Measurements from ENCODE around the gene FBP1.

The FBP1 gene

DNA sequence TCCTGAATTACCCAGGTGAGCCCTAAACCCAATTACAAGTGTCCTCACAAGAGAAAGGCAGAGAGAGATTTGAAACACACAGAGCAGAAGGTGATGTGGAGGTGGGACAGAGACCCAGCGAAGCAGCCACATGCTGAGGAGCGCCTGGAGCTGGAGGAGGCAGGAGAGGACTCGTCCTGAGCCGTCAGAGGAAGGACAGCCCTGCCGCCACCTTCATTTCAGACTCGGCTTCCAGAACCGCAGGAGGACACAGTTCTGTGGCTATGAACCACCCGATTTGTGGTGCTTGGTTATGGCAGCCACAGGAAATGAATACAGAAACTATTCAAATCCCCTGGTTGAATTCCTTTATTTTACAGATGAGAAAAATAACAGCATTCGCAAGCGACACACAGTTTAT, 16.4 kb upstream of the FBP1 start:
- DNase-seq, result peak; percentile 10

- no peak for DNase-seq
Observed at GRCh38 chr9:94654165-94654894, 15.0 kb upstream of the FBP1 start.

DNA sequence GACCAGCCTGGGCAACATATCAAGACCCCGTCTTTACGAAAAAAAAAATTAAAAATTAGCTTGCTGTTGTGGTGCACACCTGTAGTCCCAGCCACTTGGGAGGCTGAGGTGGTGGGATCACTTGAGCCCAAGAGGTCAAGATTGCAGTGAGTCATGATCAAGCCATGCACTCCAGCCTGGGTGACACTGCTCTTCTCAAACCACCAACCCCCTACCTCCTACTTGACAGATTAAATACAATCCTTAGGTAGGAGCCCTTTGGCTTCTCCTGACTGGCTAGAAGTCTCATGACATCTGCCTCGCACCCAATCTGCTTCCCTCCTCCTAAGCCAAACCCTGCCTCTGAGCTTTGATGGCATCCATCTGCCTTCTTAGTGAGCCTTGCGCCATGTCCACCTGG, 11.6 kb upstream of the FBP1 start:
- DNase-seq, result no peak

GRCh38 chr9:94649100-94649819, 9.9 kb upstream of the FBP1 start:
- DNase-seq, result no peak

- no peak for DNase-seq
Observed at GRCh38 chr9:94648185-94648584, 8.9 kb upstream of the FBP1 start.

DNA sequence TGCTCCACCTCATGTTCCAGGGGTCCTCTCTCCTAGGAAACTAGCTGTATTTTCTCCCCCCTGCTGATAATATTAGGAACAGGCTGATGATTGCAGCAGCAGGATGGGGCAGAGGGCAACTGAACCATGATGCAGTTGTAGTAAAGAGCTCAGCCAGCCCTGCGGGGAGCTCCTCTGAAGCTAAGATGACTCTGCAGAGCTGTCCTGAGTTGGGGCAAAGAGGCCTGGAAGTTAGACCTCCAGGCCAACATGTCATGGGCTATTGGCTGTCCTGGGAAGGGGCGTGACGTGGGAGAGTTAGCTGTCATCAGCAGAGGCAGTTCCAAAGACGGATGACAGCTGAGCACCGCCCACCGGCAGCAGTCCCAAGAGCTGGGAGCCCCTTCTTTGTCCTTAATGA, 6.6 kb upstream of the FBP1 start:
- no peak for DNase-seq

DNA sequence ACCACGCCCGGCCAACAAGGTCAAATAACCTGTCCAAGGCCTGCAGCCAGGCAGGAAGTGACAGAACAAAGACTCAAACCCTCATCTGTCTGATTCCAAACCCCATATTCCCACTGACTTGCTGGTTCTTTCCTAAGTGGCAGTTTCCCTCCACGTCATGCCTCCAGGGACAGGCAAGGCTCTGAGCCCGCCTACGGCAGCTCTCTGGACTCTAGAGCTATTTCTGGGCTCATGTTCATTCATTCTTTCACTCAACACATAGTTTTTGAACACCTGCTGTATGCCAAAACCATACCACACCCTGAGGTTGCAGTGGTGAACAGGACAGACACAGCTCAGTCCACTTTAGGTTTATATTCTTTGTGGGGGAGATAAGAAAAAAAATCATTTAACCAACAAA, 5.2 kb upstream of the FBP1 start:
- no peak for DNase-seq

DNA sequence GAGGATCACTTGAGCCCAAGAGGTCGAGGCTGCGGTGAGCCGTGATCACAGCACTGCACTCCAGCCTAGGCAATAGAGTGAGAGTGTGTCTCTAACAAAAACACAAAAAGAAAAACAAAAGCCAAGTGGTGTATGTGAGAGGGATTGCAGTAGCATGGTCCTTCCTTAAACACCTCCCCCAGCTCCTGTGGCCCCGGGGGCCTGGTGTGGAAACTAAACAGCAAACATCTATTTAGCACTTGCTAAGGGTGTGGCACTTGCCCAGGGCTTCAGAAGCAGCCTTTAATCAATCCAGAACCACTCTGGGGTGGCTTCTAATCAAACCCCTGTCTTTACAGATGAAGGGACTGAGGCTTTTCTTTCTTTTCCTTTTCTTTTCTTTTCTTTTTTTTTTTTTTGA, 4.4 kb upstream of the FBP1 start:
- no peak for DNase-seq

DNA sequence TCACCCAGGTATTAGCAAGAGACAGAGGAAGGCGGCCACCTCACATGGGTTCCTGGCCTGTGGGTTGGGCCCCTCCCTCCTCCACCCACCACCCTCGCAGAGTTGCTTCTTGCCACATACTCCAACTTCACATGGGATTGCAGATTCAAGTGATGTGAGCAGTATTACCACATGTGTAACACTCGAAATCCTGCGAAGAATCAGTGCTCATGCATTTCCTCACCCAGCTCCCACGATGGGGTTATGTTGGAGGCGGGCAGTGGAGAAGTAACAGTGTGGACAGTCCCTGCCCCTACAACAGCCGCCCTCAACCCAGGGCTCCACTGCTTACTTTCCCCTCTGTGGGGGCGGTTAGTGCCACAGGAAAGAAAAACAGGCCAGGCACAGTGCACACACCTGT, 3.9 kb upstream of the FBP1 start:
- DNase-seq, result no peak

DNA sequence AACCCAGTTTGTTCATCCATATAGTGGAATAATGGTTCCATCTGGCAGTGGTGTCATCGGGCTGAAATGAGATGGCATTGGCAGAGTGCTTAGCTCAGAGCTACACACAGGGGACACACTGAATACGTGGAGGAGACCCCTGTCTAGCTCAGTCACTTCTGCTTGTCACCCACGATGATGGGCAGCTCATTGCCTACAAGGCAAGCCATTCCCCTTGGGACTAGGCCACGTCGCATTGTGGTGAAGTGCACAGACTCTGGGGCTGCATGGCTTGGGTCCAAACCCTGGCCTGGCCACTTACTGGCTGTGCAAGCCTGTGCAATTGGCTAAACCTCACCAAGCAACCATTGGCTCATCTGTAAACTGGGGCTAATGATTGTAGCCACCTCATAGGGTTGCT, 3.2 kb upstream of the FBP1 start:
- DNase-seq, result no peak

GRCh38 chr9:94639999-94640376, 670 bp upstream of the FBP1 start:
- no peak for DNase-seq

DNA sequence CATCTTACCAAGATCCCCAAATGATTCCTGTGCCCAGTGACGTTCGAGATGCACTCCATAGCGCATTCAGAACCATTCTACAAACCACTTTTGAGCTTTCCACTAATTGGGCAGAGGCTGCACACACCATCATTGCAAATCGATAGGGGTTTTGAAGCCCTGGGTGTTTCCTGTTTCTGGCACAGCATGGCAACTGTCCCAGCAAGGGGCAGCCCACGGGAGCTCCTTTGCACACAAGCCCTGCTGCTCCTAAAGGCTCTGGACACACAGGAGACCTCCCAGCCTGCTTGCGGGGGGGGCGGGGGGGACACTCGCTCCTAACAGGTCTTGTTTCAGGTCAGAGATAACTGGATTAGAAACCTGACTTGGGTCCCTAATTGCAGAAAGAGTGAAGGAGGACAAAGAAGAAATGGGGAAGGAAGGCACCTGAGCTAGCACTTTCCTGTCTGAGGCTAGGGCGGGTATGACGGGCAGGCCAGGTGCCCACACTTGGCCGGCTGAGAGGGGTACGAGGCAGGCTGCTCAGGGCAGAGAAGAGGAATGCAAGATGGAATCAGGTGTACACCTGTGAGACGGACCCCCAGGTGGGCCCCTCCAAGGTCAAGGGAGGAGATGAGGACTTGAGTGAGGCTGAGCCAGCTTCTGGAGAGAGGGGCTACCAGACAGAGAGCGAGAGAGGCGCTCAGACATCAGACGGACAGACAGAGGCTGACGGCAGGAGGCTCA, 820 bp downstream of the FBP1 start:
- no peak for DNase-seq

GRCh38 chr9:94632737-94633136, 6.6 kb downstream of the FBP1 start:
- DNase-seq, result no peak

DNA sequence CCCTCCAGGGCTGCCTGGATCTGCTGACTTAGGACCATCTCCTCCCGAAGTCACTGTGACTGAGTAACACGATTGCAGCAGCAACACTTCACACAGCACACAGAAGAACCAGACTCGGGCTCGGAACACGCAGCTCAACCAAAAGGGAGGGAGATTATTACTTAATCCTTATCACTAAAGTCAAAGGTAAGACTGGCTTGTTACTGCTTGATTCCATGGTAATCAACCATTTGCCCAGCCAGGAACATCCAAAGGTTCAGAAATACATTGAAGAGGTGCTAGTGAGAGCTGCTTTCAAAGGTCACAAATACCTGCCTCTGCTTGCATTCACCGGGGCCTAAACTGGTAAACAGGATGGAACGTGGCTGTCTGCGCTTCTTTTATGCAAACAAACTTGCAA, 7.7 kb downstream of the FBP1 start:
- no peak for DNase-seq

GRCh38 chr9:94630833-94631232, 8.5 kb downstream of the FBP1 start:
- DNase-seq, result no peak

DNA sequence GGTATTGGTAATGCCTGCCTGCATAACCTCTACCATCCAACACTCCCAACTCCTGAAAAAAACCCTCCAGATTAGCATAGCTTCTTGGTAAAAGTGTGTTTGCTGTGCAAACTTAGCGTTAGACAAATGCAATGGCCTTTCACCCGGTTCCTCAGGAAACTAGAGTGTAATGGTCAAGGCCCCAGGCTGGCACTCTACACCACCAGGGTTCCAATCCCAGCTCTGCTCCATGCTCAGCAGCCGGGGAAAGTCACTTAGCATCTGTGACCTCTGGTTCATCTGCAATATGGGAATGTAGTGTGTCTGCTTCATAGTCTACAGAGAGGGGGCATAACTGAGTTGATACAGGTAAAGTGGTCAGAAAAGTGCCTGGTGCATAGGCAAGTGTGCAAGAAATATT, 9.0 kb downstream of the FBP1 start:
- no peak for DNase-seq

DNA sequence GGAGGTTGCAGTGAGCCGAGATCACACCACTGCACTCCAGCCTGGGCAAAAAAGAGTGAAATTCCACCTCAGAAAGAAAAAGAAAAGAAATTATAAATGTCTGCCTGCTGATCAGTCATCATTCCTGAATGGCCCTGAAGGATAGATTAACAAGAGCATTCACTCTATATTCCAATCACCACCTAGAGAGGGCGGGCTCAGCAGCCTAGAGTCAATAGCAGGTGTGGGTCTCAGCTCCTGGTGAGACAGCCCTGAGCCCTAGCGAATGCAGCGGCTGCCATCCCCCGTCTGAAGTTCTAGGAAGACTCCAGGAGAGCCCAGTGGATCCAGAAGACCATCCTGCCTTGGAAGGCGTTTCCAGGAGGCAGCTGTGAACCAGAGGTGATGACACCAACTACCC, 12.0 kb downstream of the FBP1 start:
- DNase-seq, result no peak

DNA sequence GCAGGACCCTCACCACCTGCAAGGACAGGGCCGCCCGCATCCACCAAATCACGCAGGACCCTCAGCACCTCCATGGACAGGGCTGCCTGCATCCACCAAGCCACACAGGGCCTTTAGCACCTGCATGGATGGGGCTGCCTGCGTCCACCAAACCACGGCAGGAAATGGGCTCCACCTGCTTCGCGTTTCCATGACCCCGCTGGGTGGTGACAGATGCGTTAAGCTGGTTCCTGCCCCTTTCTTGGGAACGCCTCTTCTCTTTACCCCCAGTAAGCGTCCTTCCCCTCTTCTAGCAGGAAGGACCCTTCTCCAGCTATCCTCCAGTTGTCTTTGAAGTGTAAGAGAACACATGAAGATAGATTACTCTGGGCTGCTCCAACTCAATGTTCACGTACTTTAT, 13.5 kb downstream of the FBP1 start:
- no peak for DNase-seq

DNA sequence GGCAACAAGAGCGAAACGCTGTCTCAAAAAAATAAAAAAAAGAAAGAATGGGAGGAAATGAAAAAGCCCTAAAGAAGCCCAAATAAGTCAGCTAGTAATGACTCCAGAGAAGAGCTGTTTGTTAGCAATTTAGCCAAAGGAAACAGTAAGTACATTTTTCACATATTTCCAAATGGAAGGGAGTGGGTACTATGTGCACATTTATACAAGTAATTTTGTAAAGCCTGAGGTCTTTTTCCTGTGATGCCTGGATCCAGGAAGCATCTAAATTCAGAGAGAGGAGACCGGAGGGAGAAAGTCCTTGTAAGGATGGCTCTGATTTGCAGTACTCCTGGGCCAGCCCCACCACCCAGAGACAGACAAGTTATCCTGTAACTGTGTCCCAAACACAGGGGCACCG, 14.7 kb downstream of the FBP1 start:
- no peak for DNase-seq

DNA sequence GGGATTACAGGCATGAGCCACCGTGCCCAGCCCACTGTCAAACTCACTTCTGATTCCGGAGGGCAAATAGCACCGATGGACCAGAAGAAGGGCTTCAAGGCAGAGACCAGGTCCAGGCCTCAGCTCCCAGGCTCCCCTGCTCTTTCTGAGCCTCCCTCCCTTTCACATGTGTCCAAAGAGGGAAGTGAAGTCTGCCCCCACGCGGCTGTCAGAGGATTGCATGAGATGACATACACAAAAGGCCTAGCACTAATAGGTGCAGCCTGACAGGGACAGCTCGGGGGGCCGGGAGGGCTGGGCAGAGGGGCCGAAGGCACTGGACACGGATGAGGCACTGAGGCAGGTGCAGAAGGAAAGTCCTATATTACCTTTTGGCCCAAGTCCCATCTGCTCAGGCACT, 16.1 kb downstream of the FBP1 start:
- peak; percentile 10 for DNase-seq

GRCh38 chr9:94622087-94622800, 17.1 kb downstream of the FBP1 start:
- DNase-seq, result no peak

DNA sequence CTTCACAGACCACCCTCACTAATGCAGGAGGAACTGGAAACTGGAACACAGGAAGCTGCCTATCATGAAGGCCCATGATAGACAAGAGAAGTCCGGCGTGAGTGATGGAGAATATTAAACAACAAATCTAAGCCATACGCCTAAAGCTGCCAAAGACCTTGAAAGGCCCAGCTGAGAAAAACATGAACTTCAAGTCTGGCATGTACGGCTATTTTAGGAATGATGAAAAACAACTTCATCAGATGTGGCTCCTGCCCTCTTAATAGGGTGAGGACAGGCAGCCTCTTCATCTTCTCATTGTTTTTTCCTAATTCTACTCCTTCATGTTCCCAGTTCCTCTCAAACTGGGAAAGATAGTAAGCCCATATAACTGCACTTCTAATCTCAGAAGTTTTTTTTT, 20.3 kb downstream of the FBP1 start:
- DNase-seq, result no peak

DNA sequence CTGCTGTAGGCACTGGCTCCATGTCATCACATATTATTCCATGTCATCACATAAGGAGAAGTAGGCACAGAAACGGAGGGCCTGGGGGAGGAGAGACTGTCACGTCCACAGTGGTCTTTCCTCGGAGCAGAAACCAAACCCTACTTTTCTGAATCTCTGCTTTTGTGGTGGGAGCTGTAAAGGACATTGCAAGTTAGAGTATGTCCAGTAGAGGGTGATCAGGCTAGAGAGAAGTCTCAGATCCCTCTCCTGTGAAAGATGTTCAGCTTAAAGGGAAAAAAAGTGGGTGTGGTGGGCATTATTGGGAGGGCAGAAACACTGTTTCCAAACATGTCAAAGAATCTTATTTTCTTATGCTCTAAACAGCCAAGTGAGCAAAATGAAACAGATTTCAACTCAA, 26.3 kb downstream of the FBP1 start:
- DNase-seq, result no peak

DNA sequence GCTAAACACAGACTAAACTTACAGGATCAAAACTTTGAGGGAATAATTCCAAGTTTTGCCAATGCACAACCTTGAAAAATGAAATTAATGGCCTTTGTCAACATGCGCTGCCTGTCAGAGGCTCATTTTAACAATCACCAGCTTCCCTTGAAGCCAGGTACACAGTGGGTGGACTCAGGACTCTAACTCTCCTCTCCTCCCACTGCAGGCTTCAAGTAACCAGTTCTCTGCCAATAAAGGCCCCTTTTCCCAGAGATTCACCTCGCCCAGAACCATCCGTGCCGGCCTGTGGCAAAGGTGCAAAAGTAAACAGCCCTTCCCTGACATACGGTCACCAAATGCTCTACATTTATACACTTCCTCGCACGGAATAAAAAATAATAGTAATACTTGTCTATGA, 27.2 kb downstream of the FBP1 start:
- no peak for DNase-seq
